ENCODE results near the gene GLT6D1.

- TF ChIP-seq POLR2A (IDR thresholded peaks at IDR 0.05; ENCODE audit: low read length): no peak
- no peak for TF ChIP-seq GATA1 (IDR thresholded peaks at IDR 0.05; ENCODE audit: low read depth, low read length)
Observed at GRCh38 chr9:135608294-135608998, 30.9 kb downstream of the GLT6D1 start.
